SKM-1 (cell line): ENCODE measurements around the gene PREX1.

Experiments used
- DNase-seq: peaks from one replicate; lab custom pipeline; 2025; ENCODE audit not compliant: unreplicated experiment; lab: John Stamatoyannopoulos, UW

The PREX1 gene

DNA sequence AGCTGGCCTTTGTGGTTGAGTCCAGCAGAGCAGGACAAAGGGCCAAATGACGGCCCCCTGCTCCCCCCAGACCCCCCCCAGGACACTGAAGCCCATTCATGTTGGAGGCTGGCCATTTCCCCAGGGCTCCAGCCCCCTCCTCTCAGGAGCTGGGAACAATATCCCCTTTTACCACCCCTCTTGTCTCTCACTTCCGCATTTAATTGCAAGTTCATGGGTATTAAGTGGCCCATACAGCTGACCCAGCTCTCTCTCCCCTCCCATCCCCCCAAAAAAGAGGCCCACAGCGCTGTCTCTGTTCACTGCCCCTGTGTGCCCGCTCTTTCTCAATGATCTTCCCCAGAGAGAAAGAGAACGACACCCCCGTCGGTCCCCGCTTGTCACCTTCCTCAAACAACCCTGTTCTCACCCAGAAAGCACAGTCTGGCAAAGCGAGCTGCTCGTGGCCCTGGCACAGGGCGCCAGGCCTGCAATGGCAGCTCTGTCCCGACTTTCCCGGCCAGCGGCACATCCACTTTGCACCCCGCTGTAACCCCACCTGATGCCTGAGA is 30.4 kb downstream of the PREX1 start:
- DNase-seq = no peak

DNA sequence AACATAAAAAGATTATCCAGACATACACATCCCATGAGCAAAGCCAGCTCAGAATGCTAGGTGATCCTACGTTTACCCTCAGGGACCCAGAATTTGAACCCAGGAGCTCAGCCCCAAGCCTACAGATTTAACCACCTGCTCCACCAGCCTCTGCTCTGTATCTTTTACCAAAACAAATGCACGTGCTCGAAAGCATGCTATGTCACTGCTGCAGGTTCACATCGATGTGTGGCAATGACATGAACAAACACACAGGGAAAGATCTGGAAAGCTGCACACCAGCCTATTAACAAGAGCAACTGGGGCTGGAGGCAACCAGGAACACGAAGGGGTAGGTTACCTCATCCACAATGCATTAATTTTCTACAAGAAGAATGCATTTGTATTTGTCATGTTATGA is 32.1 kb downstream of the PREX1 start:
- no peak for DNase-seq

DNA sequence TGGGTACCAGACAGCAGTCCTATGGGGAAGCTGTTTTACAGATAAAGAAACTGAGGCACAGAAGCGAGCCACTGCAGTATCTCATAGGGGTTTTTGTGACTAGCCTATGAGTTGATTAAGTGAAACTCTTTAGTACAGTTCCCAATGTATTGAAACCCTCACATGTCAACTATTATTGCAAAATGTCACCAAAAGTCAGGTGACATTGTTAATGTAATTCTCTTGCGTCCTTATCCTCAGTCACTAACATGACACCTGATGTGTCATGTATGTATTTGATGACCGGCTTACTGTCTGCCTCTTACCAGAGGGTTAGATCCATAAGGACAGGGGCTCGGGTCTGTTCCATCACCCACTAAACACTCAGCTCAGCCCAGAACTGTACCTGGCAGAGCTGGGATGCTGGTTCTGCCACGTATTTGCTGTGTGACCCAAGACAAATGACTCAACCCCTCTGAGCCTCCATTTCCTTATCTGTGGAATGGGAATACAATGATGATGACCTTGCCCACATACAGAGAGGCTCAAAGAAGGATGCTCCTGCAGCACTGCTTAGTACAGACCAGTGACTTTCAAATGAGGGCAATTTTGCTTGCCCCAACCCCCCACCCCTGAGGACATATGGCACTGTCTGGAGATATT is 32.9 kb downstream of the PREX1 start:
- no peak for DNase-seq

- DNase-seq = no peak
These were observed 33.4 kb downstream of the PREX1 start for GRCh38 chr20:48794360-48794759.

DNA sequence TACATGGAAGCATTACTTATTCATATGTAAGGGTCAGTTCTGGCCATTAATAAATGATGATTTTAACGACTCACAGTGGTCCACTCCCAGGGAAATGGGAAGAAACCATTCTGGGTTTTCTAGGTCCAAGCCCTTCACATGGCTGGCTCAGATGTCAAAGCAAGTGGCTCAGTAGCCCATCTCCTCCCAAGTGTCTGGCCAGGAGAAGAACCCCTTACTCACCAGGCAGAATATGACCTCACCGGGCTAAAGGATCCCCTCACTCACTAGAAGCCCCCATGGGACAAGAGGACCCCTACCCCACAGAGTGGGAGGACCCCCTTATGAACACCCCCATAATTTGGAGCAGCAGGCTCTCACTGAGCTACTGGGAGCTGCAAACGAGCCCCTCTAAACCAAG is 34.0 kb downstream of the PREX1 start:
- DNase-seq = no peak

- DNase-seq = no peak
These were observed 36.1 kb downstream of the PREX1 start for GRCh38 chr20:48791666-48792071.

DNA sequence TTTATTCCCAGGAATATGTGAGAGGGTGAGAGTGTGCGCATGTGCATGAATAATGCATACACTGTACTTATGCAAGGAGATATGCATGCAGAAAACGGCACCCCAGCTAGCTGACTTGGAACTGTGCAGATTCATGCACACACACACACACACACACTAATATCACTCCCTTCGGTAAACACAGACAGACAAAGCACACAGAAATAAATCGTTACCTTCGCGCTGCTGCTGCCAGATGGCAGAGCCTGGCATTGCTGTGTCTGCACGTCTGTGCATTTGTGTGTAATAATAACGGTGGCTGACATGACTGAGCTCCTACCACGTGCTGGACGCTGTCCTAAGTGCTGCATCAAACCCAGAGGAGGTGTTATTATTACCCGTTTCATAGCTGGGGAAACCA is 36.8 kb downstream of the PREX1 start:
- no peak for DNase-seq

GRCh38 chr20:48790473-48791003 is 37.3 kb downstream of the PREX1 start:
- DNase-seq = no peak

- DNase-seq = no peak
These were observed 37.9 kb downstream of the PREX1 start for GRCh38 chr20:48789781-48790472.

DNA sequence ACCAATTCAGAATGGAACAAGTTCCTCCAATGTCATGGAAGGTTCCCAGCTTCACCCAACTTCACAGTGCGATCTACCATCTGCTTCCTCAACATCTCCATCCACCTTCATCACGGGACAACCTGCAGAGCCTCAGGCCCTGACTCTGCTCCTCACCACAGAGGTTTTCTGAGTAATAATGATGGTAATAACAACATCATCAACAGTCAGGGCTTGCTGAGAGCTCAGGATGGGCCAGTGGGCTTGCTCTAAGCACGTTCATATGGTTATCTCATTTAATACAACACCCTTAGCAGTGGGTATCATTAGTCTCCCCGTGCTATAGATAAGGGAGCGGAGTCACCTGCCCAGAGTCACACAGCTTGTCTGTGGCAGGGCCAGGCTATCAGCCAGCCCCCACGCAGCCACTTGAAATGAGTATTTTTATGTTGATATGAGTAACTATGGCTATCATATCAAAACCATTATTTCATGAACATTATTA is 38.6 kb downstream of the PREX1 start:
- DNase-seq = no peak

- no peak for DNase-seq
These were observed 39.2 kb downstream of the PREX1 start for GRCh38 chr20:48788486-48789072.

DNA sequence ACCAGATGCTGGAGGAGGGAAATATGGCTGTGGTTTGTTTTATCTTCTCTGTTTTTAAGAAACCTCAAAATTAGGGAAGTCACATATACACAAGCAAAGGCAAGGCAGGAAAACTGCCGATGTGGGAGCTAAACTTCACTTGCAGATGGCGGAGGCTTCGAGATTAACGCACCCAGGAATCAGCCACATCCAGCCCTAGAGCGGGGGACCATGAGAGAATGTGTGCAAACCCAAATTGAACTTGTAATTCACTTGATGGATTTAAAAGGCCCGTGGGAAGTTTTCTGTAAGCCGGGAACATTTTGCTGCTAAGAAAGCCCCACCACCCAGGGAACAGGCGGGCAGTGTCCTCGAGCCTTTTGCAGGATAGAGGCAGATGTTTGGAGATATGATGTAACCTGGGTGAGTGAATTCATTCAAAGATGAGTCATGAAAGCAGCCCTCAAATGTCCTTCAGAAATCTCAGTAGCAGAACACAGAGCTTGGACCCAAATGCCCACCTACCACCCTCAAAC is 39.9 kb downstream of the PREX1 start:
- DNase-seq = peak; percentile 62

- DNase-seq = no peak
These were observed 40.7 kb downstream of the PREX1 start for GRCh38 chr20:48786951-48787705.

DNA sequence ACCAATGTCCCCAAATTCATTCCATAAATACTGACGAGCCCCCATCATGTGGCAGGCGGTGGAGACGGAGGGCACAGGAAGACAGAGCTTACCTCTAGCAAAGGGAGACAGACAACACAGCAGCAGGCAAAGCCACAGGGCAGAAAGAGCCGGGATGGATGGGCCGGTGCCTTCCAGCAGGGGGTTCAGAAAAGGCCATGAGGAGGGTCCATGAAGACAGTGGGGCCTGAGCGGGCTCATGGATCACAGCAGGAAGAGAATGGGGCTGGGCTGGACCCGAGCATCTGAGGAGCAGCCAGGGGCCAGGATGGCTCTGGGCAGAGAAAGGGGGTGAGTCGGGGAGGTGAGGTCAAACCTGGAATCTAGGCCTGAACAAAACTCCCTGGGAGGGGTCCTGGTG is 42.0 kb downstream of the PREX1 start:
- DNase-seq = no peak

- DNase-seq = no peak
These were observed 42.5 kb downstream of the PREX1 start for GRCh38 chr20:48785256-48785655.

- DNase-seq = no peak
These were observed 43.5 kb downstream of the PREX1 start for GRCh38 chr20:48784273-48784641.

GRCh38 chr20:48783533-48784272 is 44.1 kb downstream of the PREX1 start:
- no peak for DNase-seq

DNA sequence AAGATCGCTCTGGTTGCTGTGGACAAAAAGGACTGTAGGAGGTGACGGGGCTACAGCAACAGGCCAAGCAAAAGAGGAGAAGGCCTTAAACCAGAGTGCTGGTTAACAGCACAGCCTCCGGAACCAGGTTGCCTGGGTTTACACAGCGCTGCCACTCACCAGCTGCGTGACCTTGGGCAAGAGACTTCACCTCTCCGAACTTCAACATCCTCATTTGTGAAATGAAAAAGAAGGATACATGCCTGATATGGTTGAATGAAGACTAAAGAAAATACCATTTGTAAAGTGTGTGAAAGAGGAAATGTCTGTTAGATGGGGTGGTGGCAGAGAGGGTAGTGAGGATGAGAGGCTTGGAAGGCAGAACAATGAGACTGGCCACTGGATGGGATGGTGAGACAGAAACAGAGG is 44.9 kb downstream of the PREX1 start:
- no peak for DNase-seq

GRCh38 chr20:48782053-48782452 is 45.7 kb downstream of the PREX1 start:
- DNase-seq = no peak

GRCh38 chr20:48781634-48782033 is 46.2 kb downstream of the PREX1 start:
- no peak for DNase-seq
